HG02623 (cell line): ENCODE results near the gene PDGFA.

Experiments
- ATAC-seq: cut with Tn5 transposase; IDR thresholded peaks from one replicate; pipeline ENCODE4 v1.9.1; 2021; ENCODE audit warnings: moderate library complexity; ENCODE audit not compliant: unreplicated experiment

PDGFA gene

GRCh38 chr7:519484-520390 is at the start of gene PDGFA:
PDGFA (minus strand) TSS chr7:519846; CDS start chr7:519001, 845 bp downstream.
- no peak for ATAC-seq

- no peak for ATAC-seq
Measured at GRCh38 chr7:568031-568951, 48.6 kb upstream of the PDGFA start.

- no peak for ATAC-seq
Measured at GRCh38 chr7:567305-567883, 47.7 kb upstream of the PDGFA start.

- no peak for ATAC-seq
Measured at GRCh38 chr7:566100-566499, 46.5 kb upstream of the PDGFA start.

GRCh38 chr7:564176-564865 is 44.7 kb upstream of the PDGFA start:
- ATAC-seq: no peak

- no peak for ATAC-seq
Measured at GRCh38 chr7:563629-564170, 44.1 kb upstream of the PDGFA start.

GRCh38 chr7:562789-563628 is 43.4 kb upstream of the PDGFA start:
- ATAC-seq: no peak

GRCh38 chr7:562374-562675 is 42.7 kb upstream of the PDGFA start:
- ATAC-seq: no peak

- no peak for ATAC-seq
Measured at GRCh38 chr7:561631-562373, 42.2 kb upstream of the PDGFA start.

GRCh38 chr7:560966-561630 is 41.5 kb upstream of the PDGFA start:
- ATAC-seq: no peak

- no peak for ATAC-seq
Measured at GRCh38 chr7:559396-559705, 39.7 kb upstream of the PDGFA start.

GRCh38 chr7:557558-557881 is 37.9 kb upstream of the PDGFA start:
- ATAC-seq: no peak

- no peak for ATAC-seq
Measured at GRCh38 chr7:556837-557557, 37.4 kb upstream of the PDGFA start.

GRCh38 chr7:556291-556826 is 36.7 kb upstream of the PDGFA start:
- no peak for ATAC-seq

- no peak for ATAC-seq
Measured at GRCh38 chr7:555551-556160, 36.0 kb upstream of the PDGFA start.

GRCh38 chr7:553636-554111 is 34.0 kb upstream of the PDGFA start:
- no peak for ATAC-seq

GRCh38 chr7:552868-553635 is 33.4 kb upstream of the PDGFA start:
- no peak for ATAC-seq
